HPDE6-E6E7 (cell line): Measurements from ENCODE around the gene AKAP13.
"Not testable (repeated sequence)": the region's sequence is repeated elsewhere in the genome, so short reads cannot be mapped to it uniquely, and the experiment has no call there.

Experiments used
- DNase-seq: peaks from one replicate; pipeline ENCODE4 v3.0.0; 2011; ENCODE audit warnings: missing footprints; ENCODE audit errors: extremely low spot score

The AKAP13 gene

GRCh38 chr15:85570336-85570735 is 189.9 kb downstream of the AKAP13 start:
- no peak for DNase-seq

- no peak for DNase-seq
These were observed 191.4 kb downstream of the AKAP13 start for GRCh38 chr15:85571780-85572179.

GRCh38 chr15:85576392-85576791 is 196.0 kb downstream of the AKAP13 start:
- DNase-seq = no peak

- no peak for DNase-seq
These were observed 198.7 kb downstream of the AKAP13 start for GRCh38 chr15:85578941-85579701.

- DNase-seq = no peak
These were observed 199.7 kb downstream of the AKAP13 start for GRCh38 chr15:85579957-85580694.

- DNase-seq = no peak
These were observed 200.5 kb downstream of the AKAP13 start for GRCh38 chr15:85580879-85581278.

- DNase-seq = no peak
These were observed 201.1 kb downstream of the AKAP13 start for GRCh38 chr15:85581495-85581894.

- no peak for DNase-seq
These were observed 202.0 kb downstream of the AKAP13 start for GRCh38 chr15:85582131-85583079.

- no peak for DNase-seq
These were observed 203.0 kb downstream of the AKAP13 start for GRCh38 chr15:85583442-85583841.

GRCh38 chr15:85583923-85584390 is 203.6 kb downstream of the AKAP13 start:
- DNase-seq = no peak

- DNase-seq = no peak
These were observed 204.5 kb downstream of the AKAP13 start for GRCh38 chr15:85584872-85585271.

GRCh38 chr15:85586196-85586595 is 205.8 kb downstream of the AKAP13 start:
- DNase-seq = not testable (repeated sequence)

- peak; percentile 67 for DNase-seq
These were observed 207.5 kb downstream of the AKAP13 start for GRCh38 chr15:85587707-85588411.

- no peak for DNase-seq
These were observed 208.3 kb downstream of the AKAP13 start for GRCh38 chr15:85588677-85589076.

GRCh38 chr15:85589851-85590250 is 209.4 kb downstream of the AKAP13 start:
- no peak for DNase-seq

GRCh38 chr15:85591622-85592021 is 211.2 kb downstream of the AKAP13 start:
- DNase-seq = no peak

- peak; percentile 19 for DNase-seq
These were observed 211.7 kb downstream of the AKAP13 start for GRCh38 chr15:85592148-85592547.

- no peak for DNase-seq
These were observed 213.5 kb downstream of the AKAP13 start for GRCh38 chr15:85593809-85594445.

- no peak for DNase-seq
These were observed 215.6 kb downstream of the AKAP13 start for GRCh38 chr15:85595804-85596536.
